ENCODE results near the gene SLC6A2.

GRCh38 chr16:55663765-55664677, 8.2 kb downstream of the SLC6A2 start:
- no peak for TF ChIP-seq CTCF (IDR thresholded peaks at IDR 0.05)
- TF ChIP-seq POLR2A (IDR thresholded peaks at IDR 0.05), result no peak

Measured in uterus (tissue), 2 donors.